AG08395 (cell line): ENCODE measurements around the gene ASB10.

Experiments used
- DNase-seq: peaks from one replicate; pipeline ENCODE4 v3.0.0; 2012; ENCODE audit warnings: mixed read lengths, low spot score

The ASB10 gene

DNA sequence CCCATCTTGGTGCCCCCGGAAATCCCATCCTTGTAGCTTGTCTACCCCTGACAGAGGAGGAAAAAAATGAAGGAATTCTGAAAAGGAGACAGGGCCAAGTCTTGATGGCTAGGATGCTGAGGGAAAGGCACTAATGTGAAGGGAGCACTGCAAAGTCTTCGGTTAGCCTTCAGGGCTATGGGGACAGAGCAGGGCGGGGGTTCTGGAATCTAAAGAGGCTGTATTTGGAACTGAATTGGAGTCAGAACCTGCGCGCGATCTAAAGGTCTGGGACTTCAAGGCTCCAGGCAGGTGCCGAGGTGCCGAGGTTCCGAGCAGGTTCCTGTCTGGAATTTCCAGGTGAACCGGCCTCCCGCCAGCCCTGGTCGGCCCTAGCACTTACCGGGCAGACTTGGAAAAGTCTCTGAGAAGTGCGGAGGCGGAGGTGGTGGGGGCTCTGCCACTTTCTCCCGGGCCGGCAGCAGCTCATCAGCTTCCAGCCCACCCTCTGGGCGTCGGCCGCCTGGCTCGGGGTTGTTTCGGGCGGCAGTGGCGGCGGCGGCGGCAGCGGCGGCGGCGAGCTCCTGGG lies 20.3 kb downstream of the ASB10 start:
- no peak for DNase-seq

DNA sequence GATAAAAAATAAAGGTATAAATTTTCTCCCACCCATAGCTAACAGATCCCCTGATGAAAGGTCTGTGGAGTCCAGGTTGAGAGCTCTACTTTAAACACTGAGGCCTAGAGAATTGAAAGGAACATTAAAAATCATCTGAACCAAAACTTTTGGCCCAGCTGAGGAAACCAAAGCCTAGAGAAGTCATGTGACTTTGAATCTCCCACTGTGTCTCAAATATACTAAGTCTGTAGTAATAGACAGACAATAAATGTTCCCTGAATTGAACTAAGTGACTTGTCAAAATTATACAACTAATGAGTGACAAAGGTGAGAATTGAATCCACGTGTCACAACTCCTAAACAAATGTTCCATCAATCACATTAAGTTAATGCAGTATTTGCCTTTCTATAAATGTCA lies 25.3 kb downstream of the ASB10 start:
- DNase-seq, result no peak

DNA sequence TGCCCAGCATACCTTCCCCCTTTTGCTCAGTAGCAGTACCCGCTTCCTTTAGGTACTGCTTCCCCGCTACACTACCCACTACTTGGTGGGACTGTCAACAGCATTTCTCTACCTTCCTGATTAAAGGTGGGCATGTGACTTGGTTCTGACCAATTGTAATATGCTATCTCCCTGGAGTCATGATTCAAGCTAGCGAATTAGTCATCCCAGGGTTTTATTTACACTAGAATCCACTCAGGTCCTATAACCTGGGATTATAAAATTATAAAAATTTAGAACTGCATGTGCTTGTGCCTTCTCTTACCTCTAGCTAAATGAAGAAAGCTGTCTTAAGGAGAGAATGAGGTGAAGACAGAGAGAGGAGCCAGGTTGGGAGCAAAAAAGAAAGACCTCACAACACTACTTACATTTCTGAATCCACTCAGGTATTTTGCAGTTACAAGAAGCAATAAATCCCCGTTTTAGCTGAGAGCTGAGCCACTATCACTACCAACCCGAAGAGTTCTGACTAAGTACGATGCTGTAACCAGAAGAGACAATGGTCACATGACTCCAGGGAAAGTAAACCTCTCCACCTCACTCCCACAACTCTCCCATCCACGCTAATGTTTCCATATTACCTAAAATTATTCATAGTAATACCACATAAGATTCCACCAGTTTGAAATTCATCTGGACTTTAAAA lies 29.3 kb downstream of the ASB10 start:
- DNase-seq, result peak; percentile 14

DNA sequence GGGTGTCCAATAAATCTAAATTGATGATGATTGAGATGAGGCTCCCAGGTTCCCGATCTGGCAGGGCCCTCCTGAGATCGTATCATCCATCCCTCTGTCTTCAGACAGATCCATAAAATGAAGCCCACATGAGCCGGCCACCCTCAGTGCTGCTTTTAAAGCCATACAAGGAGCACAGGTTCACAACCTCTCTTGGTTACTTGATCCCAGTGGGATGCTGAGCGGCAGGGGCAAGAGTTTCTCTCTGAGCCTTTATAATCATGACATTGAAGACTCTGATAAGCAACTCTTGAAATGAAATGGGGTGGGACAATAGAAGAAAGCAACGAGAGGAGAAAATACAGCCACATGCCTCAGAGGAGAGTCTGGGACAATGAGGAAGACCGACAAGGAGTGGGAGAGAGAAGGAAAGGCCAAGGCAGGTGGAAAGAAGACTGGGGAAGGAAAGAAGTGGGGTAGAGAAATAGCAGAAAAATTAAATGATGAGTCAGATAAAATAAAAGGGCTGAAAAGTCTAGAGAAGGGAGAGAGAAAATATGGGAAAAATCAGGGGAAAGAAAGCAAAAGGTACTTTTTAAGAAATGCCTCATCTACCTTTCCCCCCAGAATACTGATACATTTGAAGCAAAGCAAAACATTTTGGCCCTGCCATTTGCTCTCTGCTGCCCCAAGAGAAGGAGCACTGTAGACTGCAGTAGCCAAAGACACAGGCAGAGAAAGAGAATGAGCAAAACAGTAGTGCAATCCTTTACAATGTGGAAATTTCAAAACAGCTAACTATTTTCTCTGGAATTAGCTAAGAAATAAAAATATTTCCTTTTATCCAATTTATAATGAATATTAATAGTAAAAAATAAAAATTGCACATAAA lies 34.2 kb downstream of the ASB10 start:
- peak; percentile 16 for DNase-seq

DNA sequence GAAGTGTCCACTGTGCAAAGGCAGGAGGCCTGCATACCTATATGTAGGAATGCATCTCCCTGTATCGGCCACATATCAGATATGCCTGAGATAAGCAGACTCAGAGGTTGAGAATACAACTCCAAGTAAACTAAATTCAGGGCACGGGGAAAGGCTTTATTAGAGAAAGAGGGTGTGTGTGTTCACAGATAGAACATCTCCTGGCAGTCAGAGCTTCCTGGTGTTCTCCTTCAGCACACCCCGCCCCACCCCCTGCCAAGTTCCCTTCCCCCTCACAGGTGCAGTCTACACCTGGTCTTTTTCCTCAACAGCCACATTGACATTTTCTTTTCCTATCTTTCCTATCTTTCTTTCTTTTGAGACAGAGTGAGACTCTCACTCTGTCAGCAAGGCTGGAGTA lies 36.7 kb downstream of the ASB10 start:
- DNase-seq, result no peak

DNA sequence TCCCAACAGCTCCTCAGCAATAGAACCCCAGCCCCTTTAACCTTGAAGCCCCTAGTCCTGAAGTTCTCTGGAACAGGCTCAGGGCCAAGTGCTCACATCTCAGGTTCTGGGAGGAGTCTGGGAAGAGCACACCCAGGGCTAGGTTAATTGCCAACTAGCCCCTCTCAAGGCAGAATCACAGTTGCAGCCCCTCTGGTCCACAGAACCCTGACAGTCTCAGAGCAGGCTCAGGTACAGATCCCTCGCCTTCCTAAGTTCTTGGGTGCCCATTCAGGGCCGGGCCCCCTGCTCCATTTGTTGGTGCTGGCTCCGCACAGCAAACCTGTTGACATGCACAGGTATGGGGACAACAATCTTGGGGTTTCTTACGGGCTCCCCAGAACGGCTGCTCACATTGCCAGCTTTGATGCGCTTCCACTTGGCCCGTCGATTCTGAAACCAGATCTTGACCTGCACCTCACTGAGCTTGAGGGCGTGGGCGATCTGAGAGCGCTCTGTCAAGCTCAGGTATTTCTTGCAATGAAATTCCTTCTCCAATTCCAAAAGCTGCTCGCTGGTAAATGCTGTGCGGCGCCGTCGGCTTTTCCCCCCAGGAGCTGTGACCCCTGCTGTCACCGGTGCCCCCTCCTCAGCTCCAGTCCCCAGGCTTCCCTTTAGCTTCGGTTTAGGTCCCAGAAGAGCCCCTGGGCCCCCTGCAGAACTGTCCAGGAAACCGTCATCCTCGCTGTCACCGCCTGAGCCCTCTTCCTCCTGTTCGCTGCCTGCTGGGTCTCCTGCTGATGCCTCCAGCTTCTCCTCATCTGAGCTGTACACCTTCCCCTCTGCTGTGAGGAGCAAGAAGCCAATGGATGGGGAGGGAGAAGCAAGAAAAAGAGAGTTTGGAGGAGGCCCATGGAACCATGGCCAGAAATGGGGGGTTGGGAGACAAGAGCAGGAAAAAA lies 38.5 kb downstream of the ASB10 start:
- DNase-seq, result no peak

DNA sequence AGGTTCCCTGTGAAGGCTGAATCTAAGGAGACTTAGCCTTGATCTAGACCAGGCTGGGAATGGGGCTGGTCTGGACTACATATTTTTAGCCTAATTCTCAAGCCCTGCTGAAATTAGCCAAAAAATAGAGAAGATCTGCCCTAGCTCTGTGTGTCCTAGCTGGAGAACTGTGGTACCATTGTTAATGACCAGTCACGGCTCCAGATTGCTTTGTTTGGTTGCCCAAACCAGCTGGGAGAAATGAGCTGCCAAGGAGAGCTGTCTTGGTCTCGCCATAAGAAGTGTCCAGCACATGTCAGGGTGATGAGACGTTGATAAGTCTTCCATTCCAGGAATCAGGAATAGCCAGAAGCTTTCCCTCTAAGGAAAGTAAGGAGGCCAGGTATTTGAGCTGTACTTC lies 40.3 kb downstream of the ASB10 start:
- DNase-seq, result no peak

DNA sequence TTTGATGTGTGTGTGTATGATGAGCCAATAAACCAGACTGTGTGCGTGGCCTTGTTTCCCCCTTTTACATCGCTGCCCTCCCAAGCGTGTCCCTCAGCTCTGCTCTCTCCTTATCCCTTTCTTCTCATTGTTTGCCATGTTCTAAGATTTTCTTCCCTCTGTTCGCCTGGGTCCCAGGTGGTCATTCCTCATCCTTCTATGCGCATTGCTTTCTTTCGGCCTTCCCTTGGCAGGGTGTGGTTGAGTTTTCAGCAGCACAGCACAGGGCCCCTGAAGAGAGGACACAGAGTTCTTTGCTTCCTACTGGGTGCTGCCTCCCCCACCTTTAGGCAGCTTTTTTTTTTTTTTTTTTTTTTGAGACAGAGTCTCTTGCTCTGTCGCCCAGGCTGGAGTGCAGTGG lies 42.7 kb downstream of the ASB10 start:
- no peak for DNase-seq

DNA sequence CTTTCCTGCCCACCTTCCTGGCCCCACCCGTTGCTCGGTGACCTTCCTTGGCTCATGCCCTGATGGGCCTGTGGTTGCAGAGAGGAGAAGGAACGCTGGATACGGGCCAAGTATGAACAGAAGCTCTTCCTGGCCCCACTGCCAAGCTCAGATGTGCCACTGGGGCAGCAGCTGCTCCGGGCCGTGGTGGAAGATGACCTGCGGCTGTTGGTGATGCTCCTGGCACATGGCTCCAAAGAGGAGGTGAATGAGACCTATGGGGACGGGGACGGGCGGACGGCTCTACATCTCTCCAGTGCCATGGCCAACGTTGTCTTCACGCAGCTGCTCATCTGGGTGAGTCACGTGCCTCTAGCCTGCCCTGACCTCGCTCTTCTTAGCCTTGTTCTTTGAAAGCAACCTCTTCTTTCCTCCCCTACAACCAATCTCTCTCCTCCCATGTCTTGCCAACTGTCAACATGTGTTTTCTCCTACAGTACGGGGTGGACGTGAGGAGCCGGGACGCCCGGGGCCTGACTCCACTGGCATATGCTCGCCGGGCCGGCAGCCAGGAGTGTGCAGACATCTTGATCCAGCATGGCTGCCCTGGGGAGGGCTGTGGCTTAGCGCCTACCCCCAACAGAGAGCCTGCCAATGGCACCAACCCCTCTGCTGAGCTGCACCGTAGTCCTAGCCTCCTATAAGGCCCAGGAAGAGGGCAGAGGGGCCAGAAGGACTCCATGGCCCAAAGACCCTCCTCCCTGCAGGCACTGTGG lies 43.6 kb downstream of the ASB10 start:
- no peak for DNase-seq

DNA sequence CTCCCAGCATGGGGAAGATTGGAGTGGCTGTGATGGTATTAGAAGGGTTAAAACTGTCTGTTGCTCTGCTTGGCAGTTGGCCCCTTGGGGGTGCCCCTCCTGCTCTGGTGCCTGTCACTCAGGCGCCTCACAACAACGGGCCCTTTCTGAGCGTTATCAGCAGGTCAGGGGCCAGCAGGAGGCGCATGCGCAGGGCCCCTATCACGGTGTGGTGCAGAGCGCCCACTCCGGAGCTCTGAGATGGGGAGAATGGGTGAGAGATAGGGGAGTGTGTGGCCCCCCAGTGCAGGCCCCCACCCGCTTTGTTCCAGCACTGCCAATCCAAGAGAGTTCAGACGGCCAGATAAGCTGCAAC lies 44.4 kb downstream of the ASB10 start:
- DNase-seq, result no peak

DNA sequence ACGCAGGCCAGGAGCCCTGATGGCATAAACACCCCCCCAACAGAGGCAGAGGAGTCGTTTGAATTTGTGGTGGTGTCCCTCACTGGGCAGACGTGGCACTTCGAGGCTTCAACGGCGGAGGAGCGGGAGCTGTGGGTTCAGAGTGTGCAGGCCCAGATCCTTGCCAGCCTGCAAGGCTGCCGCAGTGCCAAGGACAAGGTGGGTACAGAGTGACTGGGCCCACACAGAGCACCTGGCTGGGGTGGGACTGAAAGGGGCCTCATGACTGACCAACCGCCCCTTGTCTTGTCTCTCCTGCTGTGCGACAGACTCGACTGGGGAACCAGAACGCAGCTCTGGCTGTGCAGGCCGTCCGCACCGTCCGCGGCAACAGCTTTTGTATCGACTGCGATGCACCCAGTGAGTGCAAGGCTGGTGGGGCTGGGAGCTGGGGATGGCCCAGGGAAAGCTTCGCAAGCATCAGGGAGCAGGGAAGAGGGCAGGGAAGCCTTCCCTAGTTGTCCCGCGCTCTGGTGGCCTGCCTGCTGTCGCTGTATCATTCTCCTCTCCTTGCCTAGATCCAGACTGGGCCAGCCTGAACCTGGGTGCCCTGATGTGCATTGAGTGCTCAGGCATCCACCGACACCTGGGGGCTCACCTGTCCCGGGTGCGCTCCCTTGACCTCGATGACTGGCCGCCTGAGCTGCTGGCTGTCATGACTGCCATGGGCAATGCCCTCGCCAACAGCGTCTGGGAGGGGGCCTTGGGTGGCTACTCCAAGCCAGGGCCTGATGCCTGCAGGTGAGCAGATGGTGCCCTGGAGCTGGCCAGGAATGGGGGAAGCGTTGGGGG lies 45.0 kb downstream of the ASB10 start:
- DNase-seq, result no peak

DNA sequence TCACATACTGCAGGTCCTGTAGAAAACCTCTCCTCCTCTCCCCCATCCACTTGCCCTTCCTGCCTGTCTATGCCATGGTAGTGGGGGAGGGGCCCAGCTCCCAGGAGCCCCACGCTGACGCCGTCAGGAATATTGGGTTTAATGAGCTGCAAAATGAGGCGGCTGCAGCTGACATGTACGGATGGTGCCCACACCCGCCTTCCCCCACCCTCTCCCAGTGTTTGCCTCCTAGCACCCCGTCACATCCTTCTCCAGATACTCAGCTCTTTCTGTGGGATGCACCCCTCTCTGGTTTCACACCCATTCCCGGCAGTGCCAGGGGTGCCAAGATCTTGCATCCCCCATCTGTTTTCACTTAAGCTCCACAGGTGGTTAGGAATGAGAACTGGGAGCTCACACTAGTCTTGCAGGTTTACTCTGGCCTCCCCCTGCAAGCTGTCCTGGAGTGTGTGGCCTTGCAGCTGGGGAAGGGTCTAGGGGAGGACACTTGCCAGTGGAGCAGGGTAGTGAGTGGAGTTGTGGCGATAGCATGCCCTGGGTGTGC lies 45.7 kb downstream of the ASB10 start:
- no peak for DNase-seq

DNA sequence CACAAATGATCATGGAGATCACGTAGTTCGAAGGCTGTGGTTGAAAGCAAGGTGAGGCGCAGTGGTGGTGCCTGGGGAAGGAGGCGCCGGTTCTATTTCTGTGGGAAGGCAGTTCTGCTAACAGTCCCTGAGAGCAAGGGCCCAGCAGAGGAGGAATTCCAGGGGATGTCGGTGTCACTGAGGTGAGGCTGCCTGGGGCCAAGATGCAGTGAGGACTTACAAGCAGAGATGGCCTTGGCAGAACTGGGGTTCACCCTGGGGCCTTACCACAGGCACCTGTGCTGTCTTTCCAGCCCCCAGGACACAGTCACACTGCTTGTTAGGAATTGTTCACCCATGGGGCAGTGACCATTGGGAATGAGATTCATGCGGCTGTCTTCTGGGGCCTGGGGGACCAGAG lies 46.2 kb downstream of the ASB10 start:
- DNase-seq, result no peak

DNA sequence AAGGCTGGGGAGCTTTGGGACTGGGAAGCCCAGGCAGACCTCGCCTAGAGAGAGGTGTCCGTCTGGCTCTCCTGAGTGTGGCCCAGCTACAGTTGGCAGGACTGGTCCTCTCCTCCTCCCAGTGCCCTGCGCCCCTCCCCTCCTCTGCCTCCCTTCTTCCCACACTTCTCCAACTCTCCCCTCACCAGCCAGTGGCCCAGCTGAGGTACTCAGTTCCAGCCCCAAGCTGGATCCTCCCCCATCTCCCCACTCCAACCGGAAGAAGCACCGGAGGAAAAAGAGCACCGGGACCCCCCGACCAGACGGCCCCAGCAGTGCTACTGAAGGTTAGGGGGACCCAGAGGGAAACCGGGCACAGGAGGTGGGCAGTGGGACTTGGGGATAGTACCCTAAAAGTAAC lies 47.3 kb downstream of the ASB10 start:
- no peak for DNase-seq

DNA sequence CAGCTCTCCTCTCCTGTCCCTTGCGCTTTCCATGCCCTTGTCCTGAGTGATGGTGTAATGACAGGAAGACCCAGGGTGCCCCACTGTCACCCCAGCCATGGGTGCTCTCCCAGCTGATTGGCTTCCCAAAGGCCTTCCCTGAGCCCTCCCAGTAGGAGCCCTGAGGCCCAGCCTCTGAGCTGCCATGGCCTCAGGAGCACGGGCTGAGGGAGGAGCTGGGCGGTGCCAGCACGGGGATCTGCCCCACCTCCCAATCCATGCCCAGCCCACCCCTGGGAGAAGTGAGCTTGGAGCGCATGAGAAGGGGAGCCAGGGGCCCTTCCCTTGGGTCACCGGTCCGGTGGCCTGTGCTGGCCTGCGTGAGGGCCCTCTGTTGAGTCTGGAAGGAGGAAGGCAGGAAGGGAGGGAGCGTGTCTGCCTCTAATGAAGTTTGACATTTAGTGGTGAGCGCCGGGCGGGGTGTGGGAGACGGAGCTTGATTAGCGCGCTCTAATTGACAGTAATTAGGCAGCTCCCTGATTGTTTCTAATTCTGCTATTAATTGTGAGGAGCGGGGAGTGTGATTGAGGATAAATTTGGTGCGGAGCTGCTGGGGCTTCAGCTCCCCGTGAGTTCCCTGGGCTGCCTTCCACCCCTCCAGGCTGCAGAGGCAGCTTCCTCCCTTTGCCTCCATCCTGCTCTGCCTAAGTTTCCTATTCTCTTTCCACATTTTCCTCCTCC lies 47.8 kb downstream of the ASB10 start:
- DNase-seq, result no peak

DNA sequence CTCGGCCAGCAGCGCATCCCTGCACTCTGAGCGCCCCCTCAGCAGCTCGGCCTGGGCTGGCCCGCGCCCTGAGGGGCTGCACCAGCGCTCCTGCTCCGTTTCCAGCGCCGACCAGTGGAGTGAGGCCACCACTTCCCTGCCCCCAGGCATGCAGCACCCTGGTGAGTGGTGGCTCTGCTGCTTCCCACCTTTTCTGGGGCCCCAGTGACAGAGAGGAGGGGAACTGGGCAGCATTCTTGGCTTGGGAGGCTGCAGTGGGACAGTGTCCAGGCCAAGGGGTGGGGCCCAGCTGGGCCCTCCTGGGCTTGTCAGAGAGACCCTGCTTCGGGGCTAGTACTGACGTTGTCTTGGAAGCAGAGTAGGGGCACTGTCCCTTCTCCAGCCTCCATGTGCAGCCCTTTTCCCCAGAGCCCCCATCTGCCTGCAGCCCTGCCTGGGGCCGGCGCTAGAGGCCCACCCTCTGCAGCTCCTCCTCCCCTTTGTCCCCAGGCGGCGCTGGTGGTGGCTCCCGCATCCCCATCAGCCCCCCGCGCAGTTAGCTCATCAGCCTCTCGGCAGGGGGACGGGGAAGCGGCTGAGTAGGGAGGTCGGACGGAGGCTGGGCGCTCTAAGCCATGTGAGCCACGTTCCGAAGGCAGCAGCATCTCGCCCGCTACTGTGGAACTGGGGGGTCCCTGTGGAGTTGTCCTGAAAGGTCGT lies 48.7 kb downstream of the ASB10 start:
- no peak for DNase-seq

DNA sequence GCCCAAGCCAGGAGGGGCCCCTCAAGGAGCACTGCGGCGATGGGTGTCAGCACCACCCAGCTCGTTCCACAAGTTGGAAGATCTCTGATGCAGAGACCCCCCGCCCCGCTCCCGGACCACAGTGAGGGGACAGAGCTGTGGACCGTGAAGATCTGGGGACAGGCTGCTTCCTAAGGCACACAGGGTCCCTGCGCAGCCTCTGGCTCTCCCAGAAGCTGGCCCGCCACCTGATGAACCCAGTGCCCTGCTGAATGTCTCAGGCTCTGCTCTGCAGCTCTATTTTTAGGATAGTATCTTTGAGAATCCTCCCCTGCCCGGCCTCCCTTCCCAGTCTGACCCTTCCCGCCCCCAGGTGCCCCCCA lies 49.3 kb downstream of the ASB10 start:
- DNase-seq, result no peak

DNA sequence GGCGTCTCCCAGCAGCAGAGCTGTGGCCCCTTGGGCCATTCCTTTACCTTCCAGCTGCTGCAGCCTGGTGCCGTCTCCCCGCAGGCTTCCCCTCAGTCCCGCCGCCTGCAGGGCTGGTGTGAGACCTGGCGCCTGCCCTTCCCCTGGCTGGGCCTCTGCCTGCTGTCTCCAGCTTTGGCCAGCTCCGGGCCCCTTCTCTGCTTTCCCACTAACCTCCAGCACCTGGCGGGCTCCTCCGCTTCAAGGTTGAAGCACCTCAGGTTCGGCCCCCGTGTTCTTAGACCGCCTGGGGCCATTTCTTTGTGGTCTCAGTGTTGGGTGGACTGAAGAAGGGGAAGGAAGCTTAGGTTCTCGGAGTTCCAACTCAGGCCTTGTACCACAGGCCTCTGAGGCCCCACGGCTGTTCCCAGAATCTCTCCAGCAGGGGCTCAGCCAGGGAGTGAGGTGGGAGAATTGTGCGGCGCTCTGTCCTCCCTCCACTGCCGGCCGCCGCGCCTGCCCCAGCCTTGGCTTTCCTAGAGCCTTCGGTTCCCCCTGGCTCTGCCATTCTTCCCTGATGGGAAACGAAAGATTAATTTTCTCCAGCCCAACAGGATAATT lies 49.9 kb downstream of the ASB10 start:
- no peak for DNase-seq
